Activated CD8-positive, alpha-beta memory T cell treated with anti-CD3 and anti-CD28 coated beads for 1 hour (primary cell): ENCODE results near the gene CNTNAP4.

Experiments used
- DNase-seq, 2 donors: peaks; one replicate each; pipeline ENCODE4 v3.0.0-alpha.2; 2020; ENCODE audit warnings: low read depth in 1 of 2; ENCODE audit errors: extremely low read depth in 1 of 2

The CNTNAP4 gene

GRCh38 chr16:76276745-76277438, at the start of gene CNTNAP4:
Gene CNTNAP4 (plus strand): TSS chr16:76277401. CDS start chr16:76277663, 262 bp downstream.
- DNase-seq: no peak

- no peak for DNase-seq
These were observed 48.6 kb upstream of the CNTNAP4 start for GRCh38 chr16:76228546-76229146.

GRCh38 chr16:76232704-76233103, 44.5 kb upstream of the CNTNAP4 start:
- DNase-seq: no peak

GRCh38 chr16:76235025-76235424, 42.2 kb upstream of the CNTNAP4 start:
- DNase-seq: no peak

- no peak for DNase-seq
These were observed 41.8 kb upstream of the CNTNAP4 start for GRCh38 chr16:76235426-76235825.

GRCh38 chr16:76237471-76237870, 39.7 kb upstream of the CNTNAP4 start:
- DNase-seq: no peak

GRCh38 chr16:76241755-76242154, 35.4 kb upstream of the CNTNAP4 start:
- no peak for DNase-seq

- DNase-seq: no peak
These were observed 33.6 kb upstream of the CNTNAP4 start for GRCh38 chr16:76243620-76244019.

- DNase-seq: no peak
These were observed 30.6 kb upstream of the CNTNAP4 start for GRCh38 chr16:76246587-76246986.

- no peak for DNase-seq
These were observed 11.7 kb upstream of the CNTNAP4 start for GRCh38 chr16:76265434-76266045.

- no peak for DNase-seq
These were observed 8.4 kb upstream of the CNTNAP4 start for GRCh38 chr16:76268824-76269223.

- DNase-seq: no peak
These were observed 344 bp downstream of the CNTNAP4 start for GRCh38 chr16:76277460-76278030.

- no peak for DNase-seq
These were observed 885 bp downstream of the CNTNAP4 start for GRCh38 chr16:76278086-76278485.

GRCh38 chr16:76278980-76279379, 1.8 kb downstream of the CNTNAP4 start:
- DNase-seq: no peak

- DNase-seq: no peak
These were observed 3.4 kb downstream of the CNTNAP4 start for GRCh38 chr16:76280421-76281215.

GRCh38 chr16:76287466-76287865, 10.3 kb downstream of the CNTNAP4 start:
- no peak for DNase-seq

- no peak for DNase-seq
These were observed 15.0 kb downstream of the CNTNAP4 start for GRCh38 chr16:76292218-76292617.

- DNase-seq: no peak
These were observed 16.8 kb downstream of the CNTNAP4 start for GRCh38 chr16:76293980-76294379.

- no peak for DNase-seq
These were observed 17.4 kb downstream of the CNTNAP4 start for GRCh38 chr16:76294396-76295214.

- no peak for DNase-seq
These were observed 20.7 kb downstream of the CNTNAP4 start for GRCh38 chr16:76297941-76298340.
